Activated T-cell treated with anti-CD3 and anti-CD28 coated beads for 4 hours (primary cell): ENCODE measurements around the gene IGFLR1.
"Not testable (repeated sequence)": the region's sequence is repeated elsewhere in the genome, so short reads cannot be mapped to it uniquely, and the experiment has no call there.

Source experiments
- DNase-seq: peaks from one replicate; pipeline ENCODE4 v3.0.0-alpha.2; 2020

The IGFLR1 gene

DNA sequence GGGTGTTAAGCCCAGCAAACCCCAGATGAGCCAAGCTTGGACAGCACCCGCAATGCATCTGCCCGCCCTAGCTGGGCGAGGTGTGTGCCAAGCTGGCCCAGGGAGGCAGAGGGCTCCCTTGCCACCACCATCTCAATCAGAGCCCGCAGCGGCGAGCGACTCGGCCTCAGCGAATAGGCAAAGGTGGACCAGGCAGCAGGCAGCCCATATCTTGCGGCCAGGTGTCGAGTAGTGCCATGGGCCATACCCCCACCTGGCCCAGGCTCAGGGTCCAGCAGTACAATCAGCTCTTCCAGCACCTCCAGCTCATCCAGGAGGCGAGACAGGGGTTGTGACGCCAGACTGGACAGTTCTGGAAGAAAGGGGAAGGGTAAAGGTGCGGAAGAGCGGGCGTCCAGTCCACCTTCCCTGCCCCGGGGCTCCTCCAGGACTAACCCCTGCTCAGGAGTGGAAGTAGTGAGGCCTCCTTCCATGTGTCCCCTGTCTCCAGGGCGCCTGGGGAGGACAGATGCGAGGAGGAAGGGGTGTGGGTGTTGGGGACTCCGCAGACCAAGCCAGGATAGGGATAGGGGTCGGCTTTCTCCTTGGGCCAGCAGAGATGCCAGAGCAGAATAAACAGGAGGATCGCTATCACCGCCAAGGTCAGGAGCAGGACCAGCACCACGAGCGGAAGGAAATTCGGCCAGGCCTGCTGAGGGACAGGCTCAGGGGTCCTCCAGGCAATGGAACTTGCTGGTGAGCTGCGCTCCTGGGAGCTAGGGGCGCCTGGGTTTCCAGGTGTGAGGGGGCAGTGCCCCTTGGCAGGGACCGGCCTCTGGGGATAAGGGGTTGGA lies 2.8 kb downstream of the IGFLR1 start:
- no peak for DNase-seq

GRCh38 chr19:35738887-35739229 lies 3.4 kb downstream of the IGFLR1 start:
- no peak for DNase-seq

- no peak for DNase-seq
These were observed 4.0 kb downstream of the IGFLR1 start for GRCh38 chr19:35738021-35738886.

GRCh38 chr19:35736913-35737886 lies 5.1 kb downstream of the IGFLR1 start:
- DNase-seq = no peak

DNA sequence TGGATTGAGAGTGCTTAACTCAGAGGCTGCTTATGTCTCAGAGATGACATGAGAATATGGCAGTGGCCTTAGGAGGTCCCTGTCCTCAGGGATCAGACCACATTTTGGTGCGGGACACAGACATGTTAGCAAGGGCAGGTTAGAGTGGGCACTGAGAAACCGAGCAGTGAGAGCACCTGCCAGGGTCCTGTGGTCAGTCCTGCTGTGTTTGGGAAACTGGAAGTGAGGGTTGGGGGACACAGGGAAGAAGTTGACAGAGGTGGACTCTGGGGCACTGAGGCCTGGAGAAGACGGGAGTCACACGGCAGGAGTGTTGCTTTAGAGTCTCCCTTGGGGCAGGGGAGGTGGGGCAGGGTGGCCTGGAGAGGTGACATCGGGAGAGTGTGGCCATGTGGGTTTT lies 7.4 kb downstream of the IGFLR1 start:
- no peak for DNase-seq

- no peak for DNase-seq
These were observed 8.0 kb downstream of the IGFLR1 start for GRCh38 chr19:35734273-35734672.

GRCh38 chr19:35733180-35734125 lies 8.8 kb downstream of the IGFLR1 start:
- DNase-seq = no peak

- no peak for DNase-seq
These were observed 9.6 kb downstream of the IGFLR1 start for GRCh38 chr19:35732540-35733179.

DNA sequence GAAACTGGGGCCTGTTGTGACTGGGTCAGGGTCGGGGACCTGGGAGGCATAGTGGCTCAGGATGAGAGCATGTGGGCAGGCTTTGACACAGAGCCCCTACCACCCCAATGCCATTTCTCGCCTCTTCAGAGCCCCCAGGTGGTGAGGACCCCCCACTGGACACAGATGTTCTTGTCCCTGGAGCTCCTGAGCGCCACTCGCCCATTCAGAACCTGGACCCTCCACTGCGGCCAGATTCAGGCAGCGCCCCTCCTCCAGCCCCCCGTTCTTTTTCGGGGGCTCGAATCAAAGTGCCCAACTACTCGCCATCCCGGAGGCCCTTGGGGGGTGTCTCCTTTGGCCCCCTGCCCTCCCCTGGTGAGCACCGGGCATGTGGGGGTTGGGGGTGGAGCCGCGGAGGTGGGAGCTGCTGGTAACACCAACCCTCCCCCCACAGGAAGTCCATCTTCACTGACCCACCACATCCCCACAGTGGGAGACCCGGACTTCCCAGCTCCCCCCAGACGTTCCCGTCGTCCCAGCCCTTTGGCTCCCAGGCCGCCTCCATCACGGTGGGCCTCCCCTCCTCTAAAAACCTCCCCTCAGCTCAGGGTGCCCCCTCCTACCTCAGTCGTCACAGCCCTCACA lies 10.4 kb downstream of the IGFLR1 start:
- no peak for DNase-seq

DNA sequence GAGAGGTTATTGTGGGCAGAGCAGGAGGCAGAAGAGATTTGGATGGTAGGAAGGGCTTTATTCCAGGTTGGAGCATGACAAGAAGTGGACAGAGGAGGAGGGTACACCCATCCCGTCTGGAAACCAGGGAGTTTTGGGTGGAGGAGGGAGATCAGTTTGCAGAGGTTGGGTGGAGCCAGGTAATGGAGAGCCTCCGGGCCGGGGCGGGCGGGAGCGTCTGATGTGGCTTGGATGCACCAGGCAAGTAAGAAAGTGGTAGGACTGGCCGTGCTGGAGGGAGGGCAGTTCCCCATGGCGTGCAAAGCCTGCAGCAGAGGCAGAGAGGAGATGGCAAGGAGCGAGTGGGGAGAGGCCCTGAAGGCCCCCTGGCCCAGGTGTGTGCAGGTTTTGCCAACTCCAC lies 10.9 kb downstream of the IGFLR1 start:
- no peak for DNase-seq

DNA sequence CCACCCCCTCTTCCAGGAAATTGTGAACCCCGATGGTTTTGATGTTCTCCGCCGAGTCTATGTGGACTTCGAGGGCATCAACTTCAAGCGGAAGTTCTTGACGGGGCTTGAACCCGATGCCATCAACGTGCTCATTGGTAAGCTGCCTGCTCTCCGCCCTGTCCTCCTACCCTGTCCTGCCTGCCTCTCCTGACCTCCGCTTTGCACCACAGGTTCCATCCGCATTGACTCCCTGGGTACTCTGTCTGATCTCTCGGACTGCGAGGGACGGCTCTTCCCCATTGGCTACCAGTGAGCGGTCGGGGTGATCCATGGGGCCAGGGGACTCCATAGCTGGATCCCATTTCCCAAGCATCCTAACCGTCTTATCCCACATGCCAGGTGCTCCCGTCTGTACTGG lies 11.9 kb downstream of the IGFLR1 start:
- DNase-seq = no peak

GRCh38 chr19:35729763-35730162 lies 12.5 kb downstream of the IGFLR1 start:
- no peak for DNase-seq

DNA sequence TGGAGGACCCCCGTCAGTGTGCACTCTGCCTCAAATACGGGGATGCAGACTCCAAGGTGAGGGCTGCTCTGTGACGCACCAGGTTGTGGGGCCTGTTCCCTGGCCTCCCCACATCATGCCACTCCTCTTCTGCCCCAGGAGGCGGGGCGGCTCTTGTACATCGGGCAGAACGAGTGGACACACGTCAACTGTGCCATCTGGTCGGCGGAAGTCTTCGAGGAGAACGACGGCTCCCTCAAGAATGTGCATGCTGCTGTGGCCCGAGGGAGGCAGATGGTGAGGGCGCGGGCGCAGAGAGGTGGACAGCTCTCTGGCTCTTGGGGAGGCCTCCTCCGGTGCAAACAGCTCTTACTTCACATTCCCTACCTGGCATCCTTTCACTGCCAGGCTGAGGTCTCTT lies 13.2 kb downstream of the IGFLR1 start:
- DNase-seq = no peak

GRCh38 chr19:35727956-35728706 lies 14.1 kb downstream of the IGFLR1 start:
- DNase-seq = no peak

GRCh38 chr19:35727053-35727955 lies 14.9 kb downstream of the IGFLR1 start:
- no peak for DNase-seq

DNA sequence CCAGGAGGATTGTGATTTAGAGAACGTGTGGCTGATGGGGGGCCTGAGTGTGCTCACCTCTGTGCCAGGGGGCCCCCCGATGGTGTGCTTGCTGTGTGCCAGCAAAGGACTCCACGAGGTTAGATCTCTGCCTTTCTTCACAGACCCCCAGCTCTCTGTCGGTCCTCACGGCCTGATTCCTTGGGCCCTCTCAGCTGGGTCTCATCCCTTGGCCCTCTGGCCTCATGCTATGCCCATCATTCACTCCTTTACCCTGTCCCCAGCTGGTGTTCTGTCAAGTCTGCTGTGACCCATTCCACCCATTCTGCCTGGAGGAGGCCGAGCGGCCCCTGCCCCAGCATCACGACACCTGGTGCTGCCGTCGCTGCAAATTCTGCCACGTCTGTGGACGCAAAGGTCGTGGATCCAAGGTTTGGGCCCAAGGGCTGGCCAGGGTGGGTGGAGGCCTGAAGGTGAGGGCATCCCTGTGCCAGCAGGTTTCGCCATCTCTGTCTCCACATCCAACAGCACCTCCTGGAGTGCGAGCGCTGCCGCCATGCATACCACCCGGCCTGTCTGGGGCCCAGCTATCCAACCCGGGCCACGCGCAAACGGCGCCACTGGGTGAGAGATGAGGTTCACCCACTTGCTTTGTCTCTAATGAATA lies 16.9 kb downstream of the IGFLR1 start:
- no peak for DNase-seq

DNA sequence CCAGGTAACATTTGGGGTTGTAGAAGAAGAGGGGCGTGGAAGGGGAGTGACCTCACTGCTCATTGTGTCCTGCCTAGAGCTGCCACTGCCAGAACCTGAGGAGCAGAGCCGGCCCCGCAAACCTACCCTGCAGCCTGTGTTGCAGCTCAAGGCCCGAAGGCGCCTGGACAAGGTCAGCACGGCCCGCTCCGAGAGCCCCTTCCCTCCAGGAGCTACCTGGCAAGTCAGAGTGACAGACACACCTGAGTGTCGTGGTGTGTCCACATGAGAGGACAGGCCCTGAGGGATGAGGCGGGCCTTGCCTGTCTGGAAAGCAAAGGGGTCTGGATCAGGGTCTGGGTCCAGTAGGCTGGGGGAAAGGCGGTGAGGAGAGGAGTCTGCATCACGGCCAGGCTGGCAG lies 17.7 kb downstream of the IGFLR1 start:
- DNase-seq = no peak

DNA sequence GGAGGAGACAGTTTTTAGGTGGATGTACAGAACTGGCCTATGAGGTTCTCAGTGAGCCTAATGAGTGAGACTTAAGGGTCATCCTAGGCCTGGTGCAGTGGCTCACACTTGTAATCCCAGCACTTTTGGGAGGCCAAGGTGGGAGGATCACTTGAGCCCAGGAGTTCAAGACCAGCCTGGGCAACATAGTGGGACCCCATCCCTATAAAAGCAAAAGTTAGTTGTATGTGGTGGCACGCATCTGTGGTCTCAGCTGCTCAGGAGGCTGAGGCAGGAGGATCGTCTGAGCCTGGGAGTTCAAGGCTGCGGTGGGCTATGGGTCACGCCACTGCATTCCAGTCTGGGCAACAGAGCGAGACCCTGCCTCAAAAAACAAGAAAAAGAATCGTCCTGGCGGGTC lies 18.1 kb downstream of the IGFLR1 start:
- not testable (repeated sequence) for DNase-seq
